ENCODE measurements around the gene MOCOS.

Gene MOCOS

GRCh38 chr18:36308711-36309435 lies 121.6 kb downstream of the MOCOS start:
- no peak for DNase-seq

GRCh38 chr18:36309436-36310391 lies 122.4 kb downstream of the MOCOS start:
- no peak for DNase-seq

DNA sequence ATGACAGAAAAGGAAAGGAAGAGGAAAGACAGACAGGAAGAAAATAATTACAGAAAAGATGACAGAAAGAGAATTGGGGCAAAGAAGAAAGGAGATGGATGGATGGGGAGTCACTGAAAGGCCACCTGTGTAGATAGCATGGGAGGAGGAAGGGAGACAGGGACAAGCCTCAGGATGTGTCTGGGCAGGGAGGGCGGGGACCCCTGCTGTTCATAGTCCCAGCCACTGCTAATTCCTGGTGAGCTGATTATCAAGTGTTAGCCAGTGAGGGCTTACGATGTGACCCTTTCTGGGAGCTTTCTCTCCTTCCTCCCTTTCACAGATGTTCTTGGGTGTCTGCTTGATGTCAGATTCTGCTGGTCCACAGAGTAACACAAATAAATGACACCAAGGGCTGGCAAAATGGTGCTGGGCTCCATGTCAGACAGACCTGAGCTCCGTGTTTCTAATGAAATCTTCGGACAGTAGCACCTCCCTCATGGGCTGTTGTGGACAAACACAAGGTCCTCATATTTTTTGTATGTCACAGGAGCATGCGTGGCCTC lies 123.8 kb downstream of the MOCOS start:
- DNase-seq = no peak

- no peak for DNase-seq
Observed at GRCh38 chr18:36312806-36313395, 125.6 kb downstream of the MOCOS start.

GRCh38 chr18:36314098-36314497 lies 126.8 kb downstream of the MOCOS start:
- DNase-seq = no peak

- DNase-seq = no peak
Observed at GRCh38 chr18:36314754-36315153, 127.5 kb downstream of the MOCOS start.

DNA sequence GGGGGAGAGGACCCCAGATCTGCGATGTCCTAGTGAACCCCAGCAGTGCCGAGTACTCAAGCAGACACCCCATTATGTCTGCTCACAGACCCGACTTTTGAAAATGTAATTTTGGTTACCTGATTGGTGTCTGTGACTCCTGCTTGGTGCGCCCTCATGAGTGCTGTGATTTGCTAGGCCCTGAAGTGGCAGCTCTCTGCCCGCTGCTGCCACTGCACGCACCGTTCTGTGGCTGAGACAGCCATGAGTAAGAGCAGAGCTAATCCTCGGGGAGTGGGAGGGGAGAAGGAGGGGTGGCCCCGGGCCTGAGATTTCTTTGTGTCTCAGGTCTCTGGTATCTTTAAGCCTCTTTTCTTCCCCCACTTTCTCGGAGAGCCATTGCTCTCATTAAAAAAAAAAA lies 128.4 kb downstream of the MOCOS start:
- DNase-seq = no peak

DNA sequence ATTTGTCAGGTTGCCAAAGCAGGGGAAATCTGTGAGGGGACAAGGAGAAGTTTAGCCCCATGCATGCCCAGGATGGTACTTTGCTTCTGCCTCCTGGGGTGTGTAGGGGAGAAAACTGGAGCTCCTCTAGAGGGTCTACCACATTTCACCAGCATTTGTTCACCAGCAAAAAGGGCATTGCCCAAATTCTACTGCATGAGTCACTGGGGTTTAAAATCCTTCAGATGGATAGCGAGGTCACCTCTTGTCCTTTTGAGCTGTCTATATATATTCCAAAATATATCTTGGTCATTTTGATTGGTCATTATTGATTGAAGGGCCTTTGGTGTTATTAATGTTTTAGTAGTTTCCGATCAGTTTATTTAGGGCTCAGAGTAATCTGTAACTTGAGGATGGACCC lies 128.9 kb downstream of the MOCOS start:
- DNase-seq = no peak
